B cell (primary cell): ENCODE results near the gene NMB. TPM values are rescaled to one million over a fixed set of nuclear protein-coding genes. Genes with fewer than 3 reads are reported as not detected.
"Not testable (repeated sequence)": the region's sequence is repeated elsewhere in the genome, so short reads cannot be mapped to it uniquely, and the experiment has no call there.

Experiments
- ATAC-seq: fragments of 200-7000 bp; cut with Tn5 transposase; one replicate; pipeline ENCODE4 v1.10.0; 2021; ENCODE audit warnings: low read depth, mild to moderate bottlenecking, moderate number of reproducible peaks, moderate library complexity
- CTCF ChIA-PET: fragments of 350-600 bp; sonication (Branson Sonifier 250); formaldehyde crosslinking; loops from one replicate; lab custom pipeline; 2021; ENCODE audit warnings: antibody characterized with exemption, inconsistent platforms; lab: Charles Lee
- POLR2A ChIA-PET: fragments of 350-600 bp; sonication (Branson Sonifier 250); formaldehyde crosslinking; loops from one replicate; lab custom pipeline; 2021; ENCODE audit warnings: antibody characterized with exemption; lab: Charles Lee
- DNase-seq: peaks from one replicate; pipeline ENCODE4 v3.0.0; 2013
- H2AFZ ChIP-seq: 2 replicates; pipeline ENCODE4 v1.6.1; 2012; ENCODE audit warnings: mild to moderate bottlenecking, low read depth, low read length; ENCODE audit not compliant: insufficient read depth, poor library complexity, severe bottlenecking
- H3K27ac ChIP-seq, 2 donors: 1 replicate in 1 of 2; 2 replicates in 1 of 2; pipeline ENCODE4 v1.5.1; 2012 to 2013; ENCODE audit warnings: low read length in 2 of 2, mild to moderate bottlenecking in 2 of 2, moderate library complexity in 1 of 2
- H3K27me3 ChIP-seq, 4 experiments: fragments of 200-600 bp in 1 of 4; sonication (generic) in 1 of 4; replicated peaks in 1 of 4; 1 replicate in 2 of 4; 2 replicates in 2 of 4; pipeline versions ENCODE4 v1.6.1 to v1.7.0; 2013 to 2016; ENCODE audit warnings: low read length in 3 of 4, mild to moderate bottlenecking in 2 of 4, mixed read lengths in 1 of 4, moderate library complexity in 1 of 4; ENCODE audit not compliant: insufficient read depth in 4 of 4, control insufficient read depth in 3 of 4; ENCODE audit errors: control extremely low read depth in 1 of 4
- H3K36me3 ChIP-seq, 2 experiments: replicated peaks in 1 of 2; 1 replicate in 1 of 2; 2 replicates in 1 of 2; pipeline versions ENCODE4 v1.6.1 to v1.7.1; 2013; ENCODE audit warnings: low read length in 1 of 2; ENCODE audit not compliant: insufficient read depth in 2 of 2, control insufficient read depth in 1 of 2; ENCODE audit errors: control extremely low read depth in 1 of 2, extremely low read depth in 1 of 2
- H3K4me1 ChIP-seq, 2 donors: fragments of 200-600 bp in 1 of 2; sonication (generic) in 1 of 2; 1 replicate in 1 of 2; 2 replicates in 1 of 2; pipeline versions ENCODE4 v1.5.1 to v1.6.1; 2013 to 2017; ENCODE audit warnings: low read length in 2 of 2; ENCODE audit not compliant: control insufficient read depth in 2 of 2, insufficient read depth in 2 of 2
- H3K4me2 ChIP-seq: replicated peaks from 2 replicates; pipeline ENCODE3; 2012; ENCODE audit warnings: mild to moderate bottlenecking, low read depth, low read length; ENCODE audit not compliant: poor library complexity, severe bottlenecking
- H3K4me3 ChIP-seq, 5 experiments: fragments of 200-600 bp in 1 of 5; sonication (generic) in 1 of 5; 1 replicate in 3 of 5; 2 replicates in 2 of 5; pipeline versions ENCODE4 v1.5.1 to v1.7.0; 2011 to 2016; ENCODE audit warnings: low read length in 4 of 5, mild to moderate bottlenecking in 4 of 5, low read depth in 2 of 5, control low read depth in 1 of 5, moderate library complexity in 1 of 5; ENCODE audit not compliant: insufficient read depth in 1 of 5; ENCODE audit errors: control extremely low read depth in 1 of 5, extremely low read depth in 1 of 5
- H3K79me2 ChIP-seq: fragments of 200-600 bp; sonication (generic); one replicate; pipeline ENCODE4 v1.6.0; 2016; ENCODE audit warnings: low read length; ENCODE audit not compliant: control insufficient read depth, insufficient read depth
- H3K9ac ChIP-seq: fragments of 200-600 bp; sonication (generic); 2 replicates; pipeline ENCODE4 v1.6.1; 2017; ENCODE audit warnings: mild to moderate bottlenecking, low read length, moderate library complexity
- H3K9me3 ChIP-seq, 3 donors: one replicate each; pipeline versions ENCODE4 v1.6.1 to v1.7.1; 2013; ENCODE audit warnings: low read length in 2 of 3; ENCODE audit not compliant: control insufficient read depth in 2 of 3, insufficient read depth in 1 of 3; ENCODE audit errors: control extremely low read depth in 1 of 3
- H4K20me1 ChIP-seq: 2 replicates; pipeline ENCODE4 v1.6.0; 2012; ENCODE audit warnings: mild to moderate bottlenecking, low read length; ENCODE audit not compliant: insufficient read depth, control insufficient read depth, poor library complexity, severe bottlenecking
- H3K27ac Mint-ChIP-seq: one replicate; pipeline ENCODE4 v1.8.0; 2021; ENCODE audit warnings: mixed read lengths
- H3K27me3 Mint-ChIP-seq: one replicate; pipeline ENCODE4 v1.8.0; 2021; ENCODE audit warnings: mixed read lengths
- H3K4me1 Mint-ChIP-seq: one replicate; pipeline ENCODE4 v1.8.0; 2021; ENCODE audit warnings: mixed read lengths
- H3K4me3 Mint-ChIP-seq: one replicate; pipeline ENCODE4 v1.8.0; 2021; ENCODE audit warnings: mixed read lengths
- H3K9me3 Mint-ChIP-seq: one replicate; pipeline ENCODE4 v1.8.0; 2022; ENCODE audit warnings: mixed read lengths; ENCODE audit not compliant: insufficient read depth
- EZH2 ChIP-seq: IDR thresholded peaks from 2 replicates; pipeline ENCODE4 v1.6.1; 2012; ENCODE audit warnings: borderline replicate concordance, low read depth, mild to moderate bottlenecking, moderate library complexity, low read length; ENCODE audit not compliant: insufficient read depth, poor library complexity, severe bottlenecking
- WGBS: methylation state at CpG from one replicate; pipeline ENCODE4 v1.1.5; 2013; ENCODE audit warnings: missing lambda C conversion rate; ENCODE audit not compliant: insufficient coverage; 5-methylcytosine and 5-hydroxymethylcytosine counted together
- intact Hi-C: fragments of 100-400 bp; cut with micrococcal nuclease; formaldehyde crosslinking; loops from one replicate; pipeline ENCODE4 v1.10.0; 2022
- polyA plus RNA-seq: library from polyadenylated mRNA; depleted of rRNA; stranded (reverse); fragments of >200 nt; gene quantifications from 2 replicates; pipeline ENCODE4 v1.2.3, GENCODE V29; 2012
- total RNA-seq, 2 donors: library from RNA; stranded (reverse); fragments of 120-200 nt in 1 of 2; gene quantifications; 1 replicate in 1 of 2; 2 replicates in 1 of 2; pipeline versions ENCODE4 v1.2.3 to v1.2.4, GENCODE V29; 2013 to 2022
- TF ChIP-seq, protein P1 (sequence below): fragments of 200-600 bp; IDR thresholded peaks from one replicate; pipeline ENCODE4 v1.8.0; 2022; ENCODE audit warnings: antibody characterized with exemption, mild to moderate bottlenecking

NMB gene
- total and polyA plus RNA-seq, 2 donors (not counting 1 experiment from before 2014, with no cell fraction given): 2.3 to 3.0 TPM

DNA sequence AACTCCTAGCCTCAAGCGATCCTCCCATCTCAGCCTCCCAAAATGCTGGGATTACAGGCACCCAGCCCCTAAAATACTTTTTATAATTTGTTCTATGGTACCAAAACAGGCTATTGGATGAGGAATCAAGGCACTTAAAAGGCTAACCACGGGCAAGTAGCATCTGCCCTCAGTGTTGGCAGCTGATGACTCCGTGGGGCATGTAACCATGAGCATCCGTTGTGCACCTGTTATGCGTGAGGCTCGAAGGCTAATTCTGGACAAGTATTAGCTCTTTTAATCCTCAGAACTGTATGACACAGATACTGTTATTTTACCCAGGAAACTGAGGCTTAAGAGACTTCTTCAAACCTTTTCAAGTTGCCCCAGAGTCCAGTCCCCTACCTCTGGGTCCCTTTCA is 14.2 kb downstream of the NMB start:
- no peak overlapping the region for H3K9ac ChIP-seq

DNA sequence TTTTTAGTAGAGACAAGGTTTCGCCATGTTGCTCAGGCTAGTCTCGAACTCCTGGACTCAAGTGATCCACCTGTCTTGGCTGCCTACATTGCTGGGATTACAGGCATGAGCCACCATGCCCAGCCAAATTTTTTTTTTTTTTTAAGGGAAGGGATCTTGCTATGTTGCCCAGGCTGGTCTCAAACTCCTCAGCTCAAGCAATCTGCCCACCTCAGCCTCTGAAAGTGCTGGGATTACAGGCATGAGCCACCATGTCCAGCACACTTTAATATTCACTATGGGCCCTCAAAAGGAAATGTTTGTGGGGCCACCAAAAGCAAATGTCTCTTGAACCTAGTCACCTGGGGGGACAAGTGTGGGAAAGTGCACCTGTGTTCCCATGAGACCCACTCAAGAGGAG is 15.4 kb downstream of the NMB start:
- H3K4me1 Mint-ChIP-seq, H3K79me2 ChIP-seq, H3K27me3 Mint-ChIP-seq, DNase-seq, H4K20me1 ChIP-seq, POLR2A ChIA-PET, H3K4me2 ChIP-seq, ATAC-seq, intact Hi-C loops, H3K4me3 ChIP-seq, H3K4me3 Mint-ChIP-seq, H3K9me3 Mint-ChIP-seq, H3K4me1 ChIP-seq, H3K9me3 ChIP-seq, H3K27me3 ChIP-seq, H3K9ac ChIP-seq, H3K27ac Mint-ChIP-seq, H2AFZ ChIP-seq: not testable (repeated sequence)
- peaks cover 2 to 75% of the 10 kb centered on the region in 2 experiments for H3K36me3 ChIP-seq
- CTCF ChIA-PET: interaction anchor here (0.7 kb wide), 1 partner anchor 158 kb away, joined by 3 read pairs; no protein-coding TSS in a partner anchor
- peak overlapping the region in 1 of 2 donors; percentile 36 for H3K27ac ChIP-seq
- WGBS: 50% methylated on average over 2 of the region's 2 CpGs

More for the DNA sequence above, 14.2 kb downstream of the NMB start:
- Mint-ChIP-seq H3K4me1 (peaks cover 8% of the 10 kb centered on the region), H3K27ac (peak overlapping the region; percentile 56), H3K27me3 (no peaks in the 10 kb centered on the region), H3K4me3 (no peak overlapping the region), H3K9me3 (no peaks in the 10 kb centered on the region)
- Histone ChIP-seq H3K9me3 (no peaks in the 10 kb centered on the region), H3K27me3 (no peaks in the 10 kb centered on the region), H3K27ac (no peak overlapping the region), H3K4me2 (no peak overlapping the region), H3K79me2 (peaks cover 3% of the 10 kb centered on the region), H2AFZ (no peak overlapping the region), H4K20me1 (peaks cover 2% of the 10 kb centered on the region), H3K4me3 (no peak overlapping the region), H3K4me1 (peaks cover 4 to 5% of the 10 kb centered on the region in 2 donors), H3K36me3 (peaks cover 4 to 76% of the 10 kb centered on the region in 2 experiments)
- ATAC-seq (no peak), DNase-seq (no peak)
- intact Hi-C loops: no loop called here
- CTCF ChIA-PET: no interaction called here
- WGBS: 86% methylated on average over 2 of the region's 6 CpGs
- no peak for TF ChIP-seq EZH2
- TF ChIP-seq, protein P1, sequence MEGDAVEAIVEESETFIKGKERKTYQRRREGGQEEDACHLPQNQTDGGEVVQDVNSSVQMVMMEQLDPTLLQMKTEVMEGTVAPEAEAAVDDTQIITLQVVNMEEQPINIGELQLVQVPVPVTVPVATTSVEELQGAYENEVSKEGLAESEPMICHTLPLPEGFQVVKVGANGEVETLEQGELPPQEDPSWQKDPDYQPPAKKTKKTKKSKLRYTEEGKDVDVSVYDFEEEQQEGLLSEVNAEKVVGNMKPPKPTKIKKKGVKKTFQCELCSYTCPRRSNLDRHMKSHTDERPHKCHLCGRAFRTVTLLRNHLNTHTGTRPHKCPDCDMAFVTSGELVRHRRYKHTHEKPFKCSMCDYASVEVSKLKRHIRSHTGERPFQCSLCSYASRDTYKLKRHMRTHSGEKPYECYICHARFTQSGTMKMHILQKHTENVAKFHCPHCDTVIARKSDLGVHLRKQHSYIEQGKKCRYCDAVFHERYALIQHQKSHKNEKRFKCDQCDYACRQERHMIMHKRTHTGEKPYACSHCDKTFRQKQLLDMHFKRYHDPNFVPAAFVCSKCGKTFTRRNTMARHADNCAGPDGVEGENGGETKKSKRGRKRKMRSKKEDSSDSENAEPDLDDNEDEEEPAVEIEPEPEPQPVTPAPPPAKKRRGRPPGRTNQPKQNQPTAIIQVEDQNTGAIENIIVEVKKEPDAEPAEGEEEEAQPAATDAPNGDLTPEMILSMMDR: no peak
- POLR2A ChIA-PET: interaction anchor here (0.6 kb wide), 1 partner anchor 11 kb away, joined by 3 read pairs; no protein-coding TSS in a partner anchor

DNA sequence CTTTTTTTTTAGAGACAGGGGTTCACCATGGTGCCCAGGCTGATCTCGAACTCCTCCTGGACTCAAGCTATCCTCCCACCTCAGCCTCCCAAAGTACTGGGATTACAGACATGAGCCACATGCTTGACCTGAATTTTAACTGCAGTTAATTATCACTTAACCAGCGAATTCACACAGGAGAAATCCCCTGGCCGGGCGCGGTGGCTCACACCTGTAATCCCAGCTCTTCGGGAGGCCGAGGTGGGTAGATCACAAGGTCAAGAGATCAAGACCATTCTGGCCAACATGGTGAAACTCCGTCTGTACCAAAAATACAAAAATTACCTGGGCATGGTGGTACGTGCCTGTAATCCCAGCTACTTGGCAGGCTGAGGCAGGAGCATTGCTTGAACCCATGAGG is 16.1 kb downstream of the NMB start:
- not testable (repeated sequence) for H3K27ac Mint-ChIP-seq

More for the DNA sequence above, 16.1 kb downstream of the NMB start:
- H3K4me3 Mint-ChIP-seq, H3K9me3 Mint-ChIP-seq, H3K4me1 Mint-ChIP-seq, H3K27me3 ChIP-seq, H3K4me3 ChIP-seq, H3K4me1 ChIP-seq, H2AFZ ChIP-seq, H3K79me2 ChIP-seq, H3K9me3 ChIP-seq, DNase-seq, H3K27me3 Mint-ChIP-seq, ATAC-seq, H3K9ac ChIP-seq, H4K20me1 ChIP-seq, intact Hi-C loops, H3K4me2 ChIP-seq, H3K27ac ChIP-seq, POLR2A ChIA-PET: not testable (repeated sequence)
- peaks cover 2 to 74% of the 10 kb centered on the region in 2 experiments for H3K36me3 ChIP-seq
- 95% methylated on average over 8 of the region's 9 CpGs for WGBS
- CTCF ChIA-PET: interaction anchor here (0.7 kb wide), 1 partner anchor 159 kb away, joined by 3 read pairs; no protein-coding TSS in a partner anchor
